WTC11 (cell line): Measurements from ENCODE around the gene SS18.

Experiments
- CREB1 ChIP-seq: sonication (generic); formaldehyde crosslinking; IDR thresholded peaks from 2 replicates; pipeline ENCODE4 v1.8.0; 2023; ENCODE audit warnings: mild to moderate bottlenecking, missing genetic modification reagents
- CREM ChIP-seq: sonication (generic); formaldehyde crosslinking; IDR thresholded peaks from 2 replicates; pipeline ENCODE4 v1.8.1; 2022; ENCODE audit warnings: mild to moderate bottlenecking, missing genetic modification reagents, moderate library complexity
- NFE2L1 ChIP-seq: sonication (generic); formaldehyde crosslinking; IDR thresholded peaks from 2 replicates; pipeline ENCODE4 v1.8.1; 2023; ENCODE audit warnings: missing genetic modification reagents
- NR2C2 ChIP-seq: sonication (generic); formaldehyde crosslinking; IDR thresholded peaks from 2 replicates; pipeline ENCODE4 v1.8.0; 2022; ENCODE audit warnings: mild to moderate bottlenecking, missing genetic modification reagents
- PREB ChIP-seq: sonication (generic); formaldehyde crosslinking; IDR thresholded peaks from 2 replicates; pipeline ENCODE4 v1.8.1; 2022; ENCODE audit warnings: mild to moderate bottlenecking, missing genetic modification reagents, moderate library complexity, borderline replicate concordance
- USF2 ChIP-seq: sonication (generic); formaldehyde crosslinking; IDR thresholded peaks from 2 replicates; pipeline ENCODE4 v1.8.1; 2023; ENCODE audit warnings: mild to moderate bottlenecking, missing genetic modification reagents, moderate library complexity
- ZSCAN18 ChIP-seq: fragments of 250-450 bp; sonication (Bioruptor Pico); IDR thresholded peaks from 2 replicates; pipeline ENCODE4 v2.1.2; 2022; ENCODE audit warnings: mild to moderate bottlenecking, moderate library complexity
- TF ChIP-seq, protein P1 (sequence below): fragments of 200-600 bp; IDR thresholded peaks from 2 replicates; pipeline ENCODE4 v1.8.0; 2022; ENCODE audit warnings: antibody characterized with exemption
- TF ChIP-seq, protein P2 (sequence below): sonication (generic); formaldehyde crosslinking; IDR thresholded peaks from 2 replicates; pipeline ENCODE4 v1.8.1; 2023; ENCODE audit warnings: mild to moderate bottlenecking, missing genetic modification reagents
- TF ChIP-seq, protein P3 (sequence below): fragments of 250-450 bp; sonication (Bioruptor Pico); conservative IDR thresholded peaks from 2 replicates; pipeline ENCODE4 v1.9.0; 2021; ENCODE audit warnings: mild to moderate bottlenecking

DNA sequence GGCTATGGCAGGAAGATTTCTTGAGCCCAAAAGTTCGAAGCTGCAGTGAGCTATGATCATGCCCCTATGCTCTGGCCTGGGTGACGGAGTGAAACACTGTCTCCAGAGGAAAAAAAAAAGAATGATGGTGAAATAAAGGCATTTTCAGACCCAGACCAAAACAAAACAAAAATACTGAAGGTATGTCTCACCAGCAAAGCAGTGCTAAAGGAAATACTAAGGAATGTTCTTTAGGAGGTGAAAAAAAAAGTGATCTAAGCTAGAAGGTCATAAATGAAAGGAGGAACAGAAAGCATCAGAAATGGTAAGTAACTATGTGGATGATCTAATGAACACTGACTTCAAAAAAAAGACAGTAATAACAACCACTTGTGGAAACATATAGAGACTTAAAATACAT, 18.7 kb downstream of the SS18 start:
- TF ChIP-seq PREB (CRISPR knock-in tag) (no peak), USF2 (no peak), NFE2L1 (CRISPR knock-in tag) (no peak), ZSCAN18 (CRISPR knock-in tag) (no peak), CREM (no peak), NR2C2 (CRISPR knock-in tag) (no peak), CREB1 (no peak)
- TF ChIP-seq, protein P1, sequence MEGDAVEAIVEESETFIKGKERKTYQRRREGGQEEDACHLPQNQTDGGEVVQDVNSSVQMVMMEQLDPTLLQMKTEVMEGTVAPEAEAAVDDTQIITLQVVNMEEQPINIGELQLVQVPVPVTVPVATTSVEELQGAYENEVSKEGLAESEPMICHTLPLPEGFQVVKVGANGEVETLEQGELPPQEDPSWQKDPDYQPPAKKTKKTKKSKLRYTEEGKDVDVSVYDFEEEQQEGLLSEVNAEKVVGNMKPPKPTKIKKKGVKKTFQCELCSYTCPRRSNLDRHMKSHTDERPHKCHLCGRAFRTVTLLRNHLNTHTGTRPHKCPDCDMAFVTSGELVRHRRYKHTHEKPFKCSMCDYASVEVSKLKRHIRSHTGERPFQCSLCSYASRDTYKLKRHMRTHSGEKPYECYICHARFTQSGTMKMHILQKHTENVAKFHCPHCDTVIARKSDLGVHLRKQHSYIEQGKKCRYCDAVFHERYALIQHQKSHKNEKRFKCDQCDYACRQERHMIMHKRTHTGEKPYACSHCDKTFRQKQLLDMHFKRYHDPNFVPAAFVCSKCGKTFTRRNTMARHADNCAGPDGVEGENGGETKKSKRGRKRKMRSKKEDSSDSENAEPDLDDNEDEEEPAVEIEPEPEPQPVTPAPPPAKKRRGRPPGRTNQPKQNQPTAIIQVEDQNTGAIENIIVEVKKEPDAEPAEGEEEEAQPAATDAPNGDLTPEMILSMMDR, result no peak
- TF ChIP-seq, protein P2, sequence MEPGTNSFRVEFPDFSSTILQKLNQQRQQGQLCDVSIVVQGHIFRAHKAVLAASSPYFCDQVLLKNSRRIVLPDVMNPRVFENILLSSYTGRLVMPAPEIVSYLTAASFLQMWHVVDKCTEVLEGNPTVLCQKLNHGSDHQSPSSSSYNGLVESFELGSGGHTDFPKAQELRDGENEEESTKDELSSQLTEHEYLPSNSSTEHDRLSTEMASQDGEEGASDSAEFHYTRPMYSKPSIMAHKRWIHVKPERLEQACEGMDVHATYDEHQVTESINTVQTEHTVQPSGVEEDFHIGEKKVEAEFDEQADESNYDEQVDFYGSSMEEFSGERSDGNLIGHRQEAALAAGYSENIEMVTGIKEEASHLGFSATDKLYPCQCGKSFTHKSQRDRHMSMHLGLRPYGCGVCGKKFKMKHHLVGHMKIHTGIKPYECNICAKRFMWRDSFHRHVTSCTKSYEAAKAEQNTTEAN, result no peak
- TF ChIP-seq, protein P3, sequence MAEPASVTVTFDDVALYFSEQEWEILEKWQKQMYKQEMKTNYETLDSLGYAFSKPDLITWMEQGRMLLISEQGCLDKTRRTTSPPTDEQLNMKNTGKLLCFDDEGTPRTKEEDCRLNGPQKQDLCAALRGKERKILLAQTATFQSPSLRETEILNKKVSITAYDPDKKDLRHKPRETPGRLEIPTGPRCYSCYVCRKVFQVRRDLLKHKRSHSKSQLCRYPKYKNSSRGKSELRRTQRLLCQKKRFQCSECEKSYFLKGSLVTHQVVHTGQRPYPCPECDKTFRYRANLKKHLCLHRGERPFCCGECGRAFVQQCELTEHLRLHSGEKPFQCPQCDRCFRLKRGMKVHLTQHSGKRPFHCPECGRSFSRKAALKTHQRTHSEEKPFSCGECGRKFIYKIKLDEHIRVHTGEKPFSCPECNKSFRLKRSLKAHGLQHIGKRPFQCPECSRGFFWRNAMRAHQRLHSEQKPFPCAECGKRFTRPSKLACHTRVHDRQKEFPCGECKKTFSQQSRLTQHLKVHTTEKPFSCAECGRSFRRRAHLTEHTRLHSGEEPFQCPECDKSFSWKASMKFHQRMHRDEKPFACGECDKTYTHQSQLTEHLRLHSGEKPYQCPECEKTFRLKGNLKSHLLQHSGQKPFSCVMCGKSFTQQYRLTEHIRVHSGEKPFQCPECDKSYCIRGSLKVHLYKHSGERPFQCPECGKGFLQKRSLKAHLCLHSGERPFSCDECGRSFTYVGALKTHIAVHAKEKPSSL, result no peak
